Liver (tissue), 9 donors: ENCODE measurements around the gene RTF2. TPM values are rescaled to one million over a fixed set of nuclear protein-coding genes. Genes with fewer than 3 reads are reported as not detected.

Source experiments
- DNase-seq: peaks from one replicate; pipeline ENCODE4 v3.0.0-alpha.2; 2017; ENCODE audit warnings: low spot score
- H3K27ac ChIP-seq, 2 donors: one replicate each; pipeline ENCODE4 v1.7.0; 2013; ENCODE audit warnings: inconsistent platforms in 2 of 2, low read length in 2 of 2, control low read depth in 1 of 2, low read depth in 1 of 2, mild to moderate bottlenecking in 1 of 2
- H3K27me3 ChIP-seq, 4 donors: one replicate each; pipeline versions ENCODE4 v1.6.1 to v1.7.0; 2013; ENCODE audit warnings: low read length in 3 of 4, inconsistent platforms in 1 of 4, mild to moderate bottlenecking in 1 of 4, moderate library complexity in 1 of 4; ENCODE audit not compliant: control insufficient read depth in 4 of 4, insufficient read depth in 4 of 4
- H3K36me3 ChIP-seq, 4 donors: one replicate each; pipeline versions ENCODE4 v1.6.1 to v1.7.0; 2013; ENCODE audit warnings: low read length in 3 of 4, mild to moderate bottlenecking in 3 of 4, low read depth in 1 of 4, moderate library complexity in 1 of 4; ENCODE audit not compliant: control insufficient read depth in 4 of 4, insufficient read depth in 3 of 4
- H3K4me1 ChIP-seq, 4 donors: one replicate each; pipeline versions ENCODE4 v1.6.1 to v1.7.0; 2013; ENCODE audit warnings: low read length in 3 of 4, mild to moderate bottlenecking in 3 of 4, moderate library complexity in 1 of 4; ENCODE audit not compliant: control insufficient read depth in 4 of 4, insufficient read depth in 4 of 4
- H3K4me3 ChIP-seq, 3 donors: one replicate each; pipeline versions ENCODE4 v1.6.1 to v1.7.0; 2013; ENCODE audit warnings: low read length in 3 of 3, control low read depth in 1 of 3, low read depth in 1 of 3, mild to moderate bottlenecking in 1 of 3
- H3K9ac ChIP-seq, 2 donors: one replicate each; pipeline ENCODE4 v1.7.0; 2013; ENCODE audit warnings: low read length in 2 of 2, mild to moderate bottlenecking in 2 of 2, moderate library complexity in 2 of 2, control low read depth in 1 of 2, low read depth in 1 of 2
- H3K9me3 ChIP-seq, 4 donors: one replicate each; pipeline versions ENCODE4 v1.6.1 to v1.7.0; 2013; ENCODE audit warnings: low read length in 3 of 4; ENCODE audit not compliant: control insufficient read depth in 4 of 4
- EGR1 ChIP-seq, 2 donors: IDR thresholded peaks; 2 replicates each; pipeline ENCODE4 v1.6.1; 2016 to 2018; ENCODE audit warnings: antibody characterized with exemption in 2 of 2, low read depth in 2 of 2
- FOXA1 ChIP-seq: IDR thresholded peaks from 2 replicates; pipeline ENCODE4 v1.6.1; 2016; ENCODE audit warnings: antibody characterized with exemption
- FOXA2 ChIP-seq: IDR thresholded peaks from 2 replicates; pipeline ENCODE4 v1.6.1; 2016; ENCODE audit warnings: antibody characterized with exemption
- GABPA ChIP-seq, 2 donors: IDR thresholded peaks in 1 of 2; conservative IDR thresholded peaks in 1 of 2; 2 replicates each; pipeline ENCODE4 v1.6.1; 2016; ENCODE audit warnings: antibody characterized with exemption in 2 of 2, mild to moderate bottlenecking in 1 of 2, moderate library complexity in 1 of 2
- HNF4A ChIP-seq, 2 donors: conservative IDR thresholded peaks; 2 replicates each; pipeline ENCODE4 v1.6.1; 2016; ENCODE audit warnings: antibody characterized with exemption in 2 of 2, mild to moderate bottlenecking in 2 of 2
- HNF4G ChIP-seq: IDR thresholded peaks from 2 replicates; pipeline ENCODE4 v1.6.1; 2016; ENCODE audit warnings: antibody characterized with exemption
- JUND ChIP-seq, 2 donors: IDR thresholded peaks; 2 replicates each; pipeline ENCODE4 v1.6.1; 2016; ENCODE audit warnings: antibody characterized with exemption in 2 of 2
- NR2F2 ChIP-seq: IDR thresholded peaks from 2 replicates; pipeline ENCODE4 v1.6.1; 2016; ENCODE audit warnings: antibody characterized with exemption
- RAD21 ChIP-seq, 2 donors: IDR thresholded peaks; 2 replicates each; pipeline ENCODE4 v1.6.1; 2016; ENCODE audit warnings: antibody characterized with exemption in 2 of 2, mild to moderate bottlenecking in 2 of 2
- RXRA ChIP-seq, 2 donors: IDR thresholded peaks; 2 replicates each; pipeline ENCODE4 v1.6.1; 2017 to 2018; ENCODE audit warnings: antibody characterized with exemption in 2 of 2, mild to moderate bottlenecking in 1 of 2
- SP1 ChIP-seq: IDR thresholded peaks from 2 replicates; pipeline ENCODE4 v1.6.1; 2018; ENCODE audit warnings: antibody characterized with exemption, mild to moderate bottlenecking
- TAF1 ChIP-seq: conservative IDR thresholded peaks from 2 replicates; pipeline ENCODE4 v1.6.1; 2016; ENCODE audit warnings: antibody characterized with exemption, mild to moderate bottlenecking
- WGBS: extraction: QIAGEN DNeasy Blood & Tissue Kit; methylation state at CpG from one replicate; pipeline ENCODE4 v1.1.7; 2013; 5-methylcytosine and 5-hydroxymethylcytosine counted together
- polyA plus RNA-seq, 2 donors: library from polyadenylated mRNA; stranded (reverse) in 1 of 2; unstranded in 1 of 2; fragments of 200-250 nt in 1 of 2; fragments of >200 nt in 1 of 2; fragmentation: Nextera tagmentation in 1 of 2; extraction: Ambion mirVana in 1 of 2; gene quantifications; one replicate each; pipeline versions ENCODE4 v1.2.1 to v1.2.3, GENCODE V29; 2013 to 2015
- total RNA-seq, 2 donors: library from RNA; depleted of rRNA; stranded (reverse); fragments of >200 nt; gene quantifications; one replicate each; pipeline ENCODE4 v1.2.3, GENCODE V29; 2014
- TF ChIP-seq, protein P1 (sequence below): IDR thresholded peaks from 2 replicates; pipeline ENCODE4 v1.6.1; 2016; ENCODE audit warnings: antibody characterized with exemption
- TF ChIP-seq, protein P2 (sequence below): fragments of 150-350 bp; IDR thresholded peaks from 2 replicates; pipeline ENCODE4 v1.5.1; 2017; ENCODE audit warnings: improper control_type of control experiment, low read depth, low read length; ENCODE audit not compliant: missing input control
- TF ChIP-seq, protein P3 (sequence below): IDR thresholded peaks from 2 replicates; pipeline ENCODE4 v1.6.1; 2016; ENCODE audit warnings: antibody characterized with exemption
- TF ChIP-seq, protein P4 (sequence below): IDR thresholded peaks from 2 replicates; pipeline ENCODE4 v1.6.1; 2016; ENCODE audit warnings: antibody characterized with exemption, mild to moderate bottlenecking
- donor health status: healthy.
- donor health status: healthy.
- donor health status: healthy.
- donor health status: healthy.
- donor health status: healthy.

Gene RTF2
- total and polyA plus RNA-seq, 4 donors = 29.0 to 46.6 (median 35.1) TPM

DNA sequence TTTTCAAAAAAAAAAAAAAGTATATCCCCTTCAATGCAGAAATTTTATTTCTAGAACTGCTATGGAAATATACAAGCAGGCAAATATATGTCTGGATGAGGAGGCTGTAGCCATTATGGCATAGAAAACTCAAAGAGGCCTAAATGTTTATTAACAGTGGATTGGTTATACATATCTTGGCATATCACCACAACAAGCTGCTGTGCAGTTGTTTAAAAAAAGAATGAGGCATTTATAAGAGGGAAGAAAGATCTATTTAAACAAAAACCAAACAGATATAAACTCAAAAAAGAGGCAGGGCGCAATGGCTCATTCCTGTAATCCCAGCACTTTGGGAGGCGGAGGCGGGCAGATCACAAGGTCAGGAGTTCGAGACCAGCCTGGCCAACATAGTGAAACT lies 30.1 kb upstream of the RTF2 start:
- 95% methylated on average over 4 of the region's 4 CpGs for WGBS
- TF ChIP-seq, protein P1, sequence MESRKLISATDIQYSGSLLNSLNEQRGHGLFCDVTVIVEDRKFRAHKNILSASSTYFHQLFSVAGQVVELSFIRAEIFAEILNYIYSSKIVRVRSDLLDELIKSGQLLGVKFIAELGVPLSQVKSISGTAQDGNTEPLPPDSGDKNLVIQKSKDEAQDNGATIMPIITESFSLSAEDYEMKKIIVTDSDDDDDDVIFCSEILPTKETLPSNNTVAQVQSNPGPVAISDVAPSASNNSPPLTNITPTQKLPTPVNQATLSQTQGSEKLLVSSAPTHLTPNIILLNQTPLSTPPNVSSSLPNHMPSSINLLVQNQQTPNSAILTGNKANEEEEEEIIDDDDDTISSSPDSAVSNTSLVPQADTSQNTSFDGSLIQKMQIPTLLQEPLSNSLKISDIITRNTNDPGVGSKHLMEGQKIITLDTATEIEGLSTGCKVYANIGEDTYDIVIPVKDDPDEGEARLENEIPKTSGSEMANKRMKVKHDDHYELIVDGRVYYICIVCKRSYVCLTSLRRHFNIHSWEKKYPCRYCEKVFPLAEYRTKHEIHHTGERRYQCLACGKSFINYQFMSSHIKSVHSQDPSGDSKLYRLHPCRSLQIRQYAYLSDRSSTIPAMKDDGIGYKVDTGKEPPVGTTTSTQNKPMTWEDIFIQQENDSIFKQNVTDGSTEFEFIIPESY = no peak
- TF ChIP-seq NR2F2 (no peak), SP1 (no peak), FOXA2 (no peak), FOXA1 (no peak), GABPA (IDR thresholded peaks at IDR 0.05 in 1 of 2, conservative IDR thresholded peaks at IDR 0.05 in 1 of 2) (no peak), EGR1 (IDR thresholded peaks at IDR 0.05; ENCODE audit: low read depth in 2 of 2) (no peak), RAD21 (IDR thresholded peaks at IDR 0.05) (no peak), HNF4A (conservative IDR thresholded peaks at IDR 0.05) (no peak), JUND (IDR thresholded peaks at IDR 0.05) (no peak), TAF1 (no peak), HNF4G (no peak), RXRA (IDR thresholded peaks at IDR 0.05) (no peak)
- TF ChIP-seq, protein P2, sequence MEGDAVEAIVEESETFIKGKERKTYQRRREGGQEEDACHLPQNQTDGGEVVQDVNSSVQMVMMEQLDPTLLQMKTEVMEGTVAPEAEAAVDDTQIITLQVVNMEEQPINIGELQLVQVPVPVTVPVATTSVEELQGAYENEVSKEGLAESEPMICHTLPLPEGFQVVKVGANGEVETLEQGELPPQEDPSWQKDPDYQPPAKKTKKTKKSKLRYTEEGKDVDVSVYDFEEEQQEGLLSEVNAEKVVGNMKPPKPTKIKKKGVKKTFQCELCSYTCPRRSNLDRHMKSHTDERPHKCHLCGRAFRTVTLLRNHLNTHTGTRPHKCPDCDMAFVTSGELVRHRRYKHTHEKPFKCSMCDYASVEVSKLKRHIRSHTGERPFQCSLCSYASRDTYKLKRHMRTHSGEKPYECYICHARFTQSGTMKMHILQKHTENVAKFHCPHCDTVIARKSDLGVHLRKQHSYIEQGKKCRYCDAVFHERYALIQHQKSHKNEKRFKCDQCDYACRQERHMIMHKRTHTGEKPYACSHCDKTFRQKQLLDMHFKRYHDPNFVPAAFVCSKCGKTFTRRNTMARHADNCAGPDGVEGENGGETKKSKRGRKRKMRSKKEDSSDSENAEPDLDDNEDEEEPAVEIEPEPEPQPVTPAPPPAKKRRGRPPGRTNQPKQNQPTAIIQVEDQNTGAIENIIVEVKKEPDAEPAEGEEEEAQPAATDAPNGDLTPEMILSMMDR = no peak
- TF ChIP-seq, protein P3, sequence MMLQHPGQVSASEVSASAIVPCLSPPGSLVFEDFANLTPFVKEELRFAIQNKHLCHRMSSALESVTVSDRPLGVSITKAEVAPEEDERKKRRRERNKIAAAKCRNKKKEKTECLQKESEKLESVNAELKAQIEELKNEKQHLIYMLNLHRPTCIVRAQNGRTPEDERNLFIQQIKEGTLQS = no peak
- TF ChIP-seq, protein P4, sequence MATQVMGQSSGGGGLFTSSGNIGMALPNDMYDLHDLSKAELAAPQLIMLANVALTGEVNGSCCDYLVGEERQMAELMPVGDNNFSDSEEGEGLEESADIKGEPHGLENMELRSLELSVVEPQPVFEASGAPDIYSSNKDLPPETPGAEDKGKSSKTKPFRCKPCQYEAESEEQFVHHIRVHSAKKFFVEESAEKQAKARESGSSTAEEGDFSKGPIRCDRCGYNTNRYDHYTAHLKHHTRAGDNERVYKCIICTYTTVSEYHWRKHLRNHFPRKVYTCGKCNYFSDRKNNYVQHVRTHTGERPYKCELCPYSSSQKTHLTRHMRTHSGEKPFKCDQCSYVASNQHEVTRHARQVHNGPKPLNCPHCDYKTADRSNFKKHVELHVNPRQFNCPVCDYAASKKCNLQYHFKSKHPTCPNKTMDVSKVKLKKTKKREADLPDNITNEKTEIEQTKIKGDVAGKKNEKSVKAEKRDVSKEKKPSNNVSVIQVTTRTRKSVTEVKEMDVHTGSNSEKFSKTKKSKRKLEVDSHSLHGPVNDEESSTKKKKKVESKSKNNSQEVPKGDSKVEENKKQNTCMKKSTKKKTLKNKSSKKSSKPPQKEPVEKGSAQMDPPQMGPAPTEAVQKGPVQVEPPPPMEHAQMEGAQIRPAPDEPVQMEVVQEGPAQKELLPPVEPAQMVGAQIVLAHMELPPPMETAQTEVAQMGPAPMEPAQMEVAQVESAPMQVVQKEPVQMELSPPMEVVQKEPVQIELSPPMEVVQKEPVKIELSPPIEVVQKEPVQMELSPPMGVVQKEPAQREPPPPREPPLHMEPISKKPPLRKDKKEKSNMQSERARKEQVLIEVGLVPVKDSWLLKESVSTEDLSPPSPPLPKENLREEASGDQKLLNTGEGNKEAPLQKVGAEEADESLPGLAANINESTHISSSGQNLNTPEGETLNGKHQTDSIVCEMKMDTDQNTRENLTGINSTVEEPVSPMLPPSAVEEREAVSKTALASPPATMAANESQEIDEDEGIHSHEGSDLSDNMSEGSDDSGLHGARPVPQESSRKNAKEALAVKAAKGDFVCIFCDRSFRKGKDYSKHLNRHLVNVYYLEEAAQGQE = no peak
- H3K4me3 ChIP-seq = no peak overlapping the region
- no peaks in the 10 kb centered on the region for H3K27me3 ChIP-seq
- H3K9ac ChIP-seq = no peak overlapping the region
- no peaks in the 10 kb centered on the region for H3K4me1 ChIP-seq
- no peak for DNase-seq
- no peaks in the 10 kb centered on the region for H3K9me3 ChIP-seq
- no peak overlapping the region for H3K27ac ChIP-seq
- H3K36me3 ChIP-seq = no peaks in the 10 kb centered on the region

DNA sequence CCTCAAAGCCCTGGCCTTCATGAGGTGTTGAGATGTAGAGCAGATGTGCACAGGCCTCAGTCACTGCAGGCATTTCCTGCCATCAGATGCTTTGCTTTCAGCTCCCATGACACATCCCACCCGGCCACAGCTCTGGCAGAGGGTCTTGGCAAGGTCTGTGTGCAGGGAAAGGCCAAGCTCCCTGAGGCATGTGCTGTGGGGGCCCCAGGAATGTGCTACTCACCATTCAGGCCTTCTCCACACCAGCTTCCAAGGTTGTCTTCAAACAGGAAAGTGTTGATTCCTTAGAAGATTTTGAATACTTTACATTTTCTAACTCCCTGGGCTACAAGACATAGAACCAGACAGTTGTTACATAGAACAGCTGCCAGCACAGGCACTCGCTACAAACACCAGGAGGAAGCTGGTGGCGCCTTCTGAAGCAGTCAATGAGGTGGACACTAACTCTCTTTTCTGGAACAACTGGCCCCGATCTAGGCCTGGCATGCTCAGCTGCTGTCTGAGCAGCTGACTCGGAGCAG lies 28.6 kb upstream of the RTF2 start:
- DNase-seq = no peak
- H3K9ac ChIP-seq = no peak overlapping the region
- WGBS = 74% methylated on average over 5 of the region's 5 CpGs
- no peaks in the 10 kb centered on the region for H3K36me3 ChIP-seq
- no peaks in the 10 kb centered on the region for H3K4me1 ChIP-seq
- H3K27me3 ChIP-seq = no peaks in the 10 kb centered on the region
- no peaks in the 10 kb centered on the region for H3K9me3 ChIP-seq
- H3K4me3 ChIP-seq = no peak overlapping the region
- TF ChIP-seq FOXA1 (no peak), TAF1 (no peak), RAD21 (IDR thresholded peaks at IDR 0.05) (no peak)
- no peak overlapping the region for H3K27ac ChIP-seq
